MCF 10A (cell line): ENCODE measurements around the gene PRRC2A. TPM values are rescaled to one million over a fixed set of nuclear protein-coding genes. Genes with fewer than 3 reads are reported as not detected.

ENCODE experiments used
- BruUV-seq: library from RNA; stranded (reverse); fragments of 400-500 nt; replicated peaks from 2 replicates; lab custom pipeline; 2021; lab: Mats Ljungman, UMichigan
- CTCF ChIA-PET: fragments of 300-600 bp; sonication (Branson Sonifier 250); formaldehyde crosslinking; extraction: SDS; loops from one replicate; lab custom pipeline; 2021; ENCODE audit warnings: antibody characterized with exemption, inconsistent platforms; lab: Yijun Ruan, JAX
- POLR2A ChIA-PET: fragments of 300-600, 350-650 bp; sonication (Branson Sonifier 250); formaldehyde crosslinking; extraction: SDS; loops from one replicate; lab custom pipeline; 2020; ENCODE audit warnings: antibody characterized with exemption, inconsistent platforms; lab: Yijun Ruan, JAX
- DNase-seq: peaks from one replicate; pipeline ENCODE4 v3.0.0-alpha.2; 2018; ENCODE audit not compliant: unreplicated experiment
- H3K27ac Mint-ChIP-seq: one replicate; pipeline ENCODE4 v1.8.0; 2022; ENCODE audit warnings: mild to moderate bottlenecking, low read depth, mixed read lengths; ENCODE audit not compliant: unreplicated experiment
- H3K27me3 Mint-ChIP-seq: one replicate; pipeline ENCODE4 v1.8.0; 2022; ENCODE audit warnings: mixed read lengths; ENCODE audit not compliant: insufficient read depth, unreplicated experiment
- H3K36me3 Mint-ChIP-seq: one replicate; pipeline ENCODE4 v1.8.0; 2022; ENCODE audit warnings: mild to moderate bottlenecking, moderate library complexity, mixed read lengths; ENCODE audit not compliant: insufficient read depth, unreplicated experiment
- H3K4me1 Mint-ChIP-seq: one replicate; pipeline ENCODE4 v1.8.0; 2022; ENCODE audit warnings: mixed read lengths; ENCODE audit not compliant: insufficient read depth, unreplicated experiment
- H3K4me3 Mint-ChIP-seq: one replicate; pipeline ENCODE4 v1.8.0; 2022; ENCODE audit warnings: mild to moderate bottlenecking, moderate library complexity, mixed read lengths; ENCODE audit not compliant: unreplicated experiment
- H3K9me3 Mint-ChIP-seq: one replicate; pipeline ENCODE4 v1.8.0; 2022; ENCODE audit warnings: mixed read lengths; ENCODE audit not compliant: unreplicated experiment
- intact Hi-C: fragments of 100-400 bp; cut with micrococcal nuclease; formaldehyde crosslinking; loops from 2 replicates; pipeline ENCODE4 v1.14.1; 2022
- total RNA-seq: library from RNA; stranded (reverse); gene quantifications from 2 replicates; pipeline ENCODE4 v1.2.3, GENCODE V29; 2022
- TF ChIP-seq, protein P1 (sequence below): fragments of 200-600 bp; IDR thresholded peaks from one replicate; pipeline ENCODE4 v1.8.0; 2022; ENCODE audit warnings: antibody characterized with exemption, mild to moderate bottlenecking; ENCODE audit not compliant: unreplicated experiment

The PRRC2A gene
- total RNA-seq, 1 experiment from 2014 or later: 247 TPM

DNA sequence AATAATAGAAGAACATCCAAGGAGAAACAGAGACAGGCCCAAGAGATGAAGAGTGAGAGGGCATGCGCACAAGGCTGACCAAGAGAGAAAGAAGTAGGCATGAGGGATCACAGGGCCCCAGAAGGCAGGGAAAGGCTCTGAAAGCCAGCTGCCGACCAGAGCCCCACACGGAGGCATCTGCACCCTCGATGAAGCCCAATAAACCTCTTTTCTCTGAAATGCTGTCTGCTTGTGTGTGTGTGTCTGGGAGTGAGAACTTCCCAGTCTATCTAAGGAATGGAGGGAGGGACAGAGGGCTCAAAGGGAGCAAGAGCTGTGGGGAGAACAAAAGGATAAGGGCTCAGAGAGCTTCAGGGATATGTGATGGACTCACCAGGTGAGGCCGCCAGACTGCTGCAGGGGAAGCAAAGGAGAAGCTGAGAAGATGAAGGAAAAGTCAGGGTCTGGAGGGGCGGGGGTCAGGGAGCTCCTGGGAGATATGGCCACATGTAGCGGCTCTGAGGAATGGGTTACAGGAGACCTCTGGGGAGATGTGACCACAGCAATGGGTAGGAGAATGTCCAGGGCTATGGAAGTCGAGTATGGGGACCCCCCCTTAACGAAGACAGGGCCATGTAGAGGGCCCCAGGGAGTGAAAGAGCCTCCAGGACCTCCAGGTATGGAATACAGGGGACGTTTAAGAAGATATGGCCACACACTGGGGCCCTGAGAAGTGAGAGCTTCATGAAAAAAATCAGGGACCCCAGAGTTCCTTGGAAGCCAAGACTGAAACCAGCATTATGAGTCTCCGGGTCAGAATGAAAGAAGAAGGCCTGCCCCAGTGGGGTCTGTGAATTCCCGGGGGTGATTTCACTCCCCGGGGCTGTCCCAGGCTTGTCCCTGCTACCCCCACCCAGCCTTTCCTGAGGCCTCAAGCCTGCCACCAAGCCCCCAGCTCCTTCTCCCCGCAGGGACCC, 46.1 kb upstream of the PRRC2A start:
- CTCF ChIA-PET: interaction anchor here (1.2 to 18.9 kb wide), 3 partner anchors 13 to 33 kb away, joined by 4 to 215 read pairs (median 5); partner anchors contain the start of genes DDX39B and NCR3
- no peak overlapping the region for H3K27ac Mint-ChIP-seq
- H3K4me1 Mint-ChIP-seq: peaks cover 6% of the 10 kb centered on the region
- peaks cover 7% of the 10 kb centered on the region for H3K36me3 Mint-ChIP-seq
- intact Hi-C loops: no loop called here
- H3K9me3 Mint-ChIP-seq: no peaks in the 10 kb centered on the region
- BruUV-seq: no TSS peak
- DNase-seq: no peak
- TF ChIP-seq, protein P1, sequence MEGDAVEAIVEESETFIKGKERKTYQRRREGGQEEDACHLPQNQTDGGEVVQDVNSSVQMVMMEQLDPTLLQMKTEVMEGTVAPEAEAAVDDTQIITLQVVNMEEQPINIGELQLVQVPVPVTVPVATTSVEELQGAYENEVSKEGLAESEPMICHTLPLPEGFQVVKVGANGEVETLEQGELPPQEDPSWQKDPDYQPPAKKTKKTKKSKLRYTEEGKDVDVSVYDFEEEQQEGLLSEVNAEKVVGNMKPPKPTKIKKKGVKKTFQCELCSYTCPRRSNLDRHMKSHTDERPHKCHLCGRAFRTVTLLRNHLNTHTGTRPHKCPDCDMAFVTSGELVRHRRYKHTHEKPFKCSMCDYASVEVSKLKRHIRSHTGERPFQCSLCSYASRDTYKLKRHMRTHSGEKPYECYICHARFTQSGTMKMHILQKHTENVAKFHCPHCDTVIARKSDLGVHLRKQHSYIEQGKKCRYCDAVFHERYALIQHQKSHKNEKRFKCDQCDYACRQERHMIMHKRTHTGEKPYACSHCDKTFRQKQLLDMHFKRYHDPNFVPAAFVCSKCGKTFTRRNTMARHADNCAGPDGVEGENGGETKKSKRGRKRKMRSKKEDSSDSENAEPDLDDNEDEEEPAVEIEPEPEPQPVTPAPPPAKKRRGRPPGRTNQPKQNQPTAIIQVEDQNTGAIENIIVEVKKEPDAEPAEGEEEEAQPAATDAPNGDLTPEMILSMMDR: no peak
- H3K27me3 Mint-ChIP-seq: peaks cover 20% of the 10 kb centered on the region
- H3K4me3 Mint-ChIP-seq: no peak overlapping the region
- POLR2A ChIA-PET: interaction anchor here (1.4 kb wide), 1 partner anchor 15 kb away, joined by 3 read pairs; no protein-coding TSS in a partner anchor

DNA sequence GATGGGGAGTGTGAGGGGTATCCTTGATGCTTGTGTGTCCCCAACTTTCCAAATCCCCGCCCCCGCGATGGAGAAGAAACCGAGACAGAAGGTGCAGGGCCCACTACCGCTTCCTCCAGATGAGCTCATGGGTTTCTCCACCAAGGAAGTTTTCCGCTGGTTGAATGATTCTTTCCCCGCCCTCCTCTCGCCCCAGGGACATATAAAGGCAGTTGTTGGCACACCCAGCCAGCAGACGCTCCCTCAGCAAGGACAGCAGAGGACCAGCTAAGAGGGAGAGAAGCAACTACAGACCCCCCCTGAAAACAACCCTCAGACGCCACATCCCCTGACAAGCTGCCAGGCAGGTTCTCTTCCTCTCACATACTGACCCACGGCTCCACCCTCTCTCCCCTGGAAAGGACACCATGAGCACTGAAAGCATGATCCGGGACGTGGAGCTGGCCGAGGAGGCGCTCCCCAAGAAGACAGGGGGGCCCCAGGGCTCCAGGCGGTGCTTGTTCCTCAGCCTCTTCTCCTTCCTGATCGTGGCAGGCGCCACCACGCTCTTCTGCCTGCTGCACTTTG, 45.1 kb upstream of the PRRC2A start, which contains the start of gene TNF:
TNF (plus strand) TSS at position 231 of the 567 bp plus-strand sequence; CDS start at position 408, 177 bp downstream.
- no TSS peak for BruUV-seq
- peaks cover 6% of the 10 kb centered on the region for H3K4me1 Mint-ChIP-seq
- H3K36me3 Mint-ChIP-seq: peaks cover 7% of the 10 kb centered on the region
- CTCF ChIA-PET: interaction anchor here (0.6 to 18.9 kb wide), 4 partner anchors 12 to 109 kb away, joined by 3 to 215 read pairs (median 4); partner anchors contain the start of gene NCR3
- DNase-seq: no peak
- H3K27me3 Mint-ChIP-seq: peaks cover 20% of the 10 kb centered on the region
- H3K4me3 Mint-ChIP-seq: no peak within 1 kb of the TSS
- H3K9me3 Mint-ChIP-seq: no peaks in the 10 kb centered on the region
- TF ChIP-seq, protein P1: no peak
- intact Hi-C loops: no loop called here
- H3K27ac Mint-ChIP-seq: no peak within 1 kb of the TSS
- POLR2A ChIA-PET: interaction anchor here (1.4 kb wide), 1 partner anchor 16 kb away, joined by 3 read pairs; no protein-coding TSS in a partner anchor

DNA sequence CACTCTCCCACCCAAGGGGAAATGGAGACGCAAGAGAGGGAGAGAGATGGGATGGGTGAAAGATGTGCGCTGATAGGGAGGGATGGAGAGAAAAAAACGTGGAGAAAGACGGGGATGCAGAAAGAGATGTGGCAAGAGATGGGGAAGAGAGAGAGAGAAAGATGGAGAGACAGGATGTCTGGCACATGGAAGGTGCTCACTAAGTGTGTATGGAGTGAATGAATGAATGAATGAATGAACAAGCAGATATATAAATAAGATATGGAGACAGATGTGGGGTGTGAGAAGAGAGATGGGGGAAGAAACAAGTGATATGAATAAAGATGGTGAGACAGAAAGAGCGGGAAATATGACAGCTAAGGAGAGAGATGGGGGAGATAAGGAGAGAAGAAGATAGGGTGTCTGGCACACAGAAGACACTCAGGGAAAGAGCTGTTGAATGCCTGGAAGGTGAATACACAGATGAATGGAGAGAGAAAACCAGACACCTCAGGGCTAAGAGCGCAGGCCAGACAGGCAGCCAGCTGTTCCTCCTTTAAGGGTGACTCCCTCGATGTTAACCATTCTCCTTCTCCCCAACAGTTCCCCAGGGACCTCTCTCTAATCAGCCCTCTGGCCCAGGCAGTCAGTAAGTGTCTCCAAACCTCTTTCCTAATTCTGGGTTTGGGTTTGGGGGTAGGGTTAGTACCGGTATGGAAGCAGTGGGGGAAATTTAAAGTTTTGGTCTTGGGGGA, 44.4 kb upstream of the PRRC2A start:
- peaks cover 9% of the 10 kb centered on the region for H3K4me1 Mint-ChIP-seq
- H3K27ac Mint-ChIP-seq: no peak overlapping the region
- intact Hi-C loops: no loop called here
- no peaks in the 10 kb centered on the region for H3K9me3 Mint-ChIP-seq
- H3K27me3 Mint-ChIP-seq: peaks cover 20% of the 10 kb centered on the region
- peaks cover 7% of the 10 kb centered on the region for H3K36me3 Mint-ChIP-seq
- DNase-seq: no peak
- no peak overlapping the region for H3K4me3 Mint-ChIP-seq
- ChIA-PET POLR2A (no interaction called here), CTCF (interaction anchor here (0.6 to 18.9 kb wide), 4 partner anchors 21 to 1010 kb away, joined by 3 to 215 read pairs (median 4); partner anchors contain the start of gene NCR3)
- TF ChIP-seq, protein P1: no peak
- no TSS peak for BruUV-seq
